SW480 (cell line): ENCODE results near the gene CLBA1.

Experiments
- DNase-seq: peaks from one replicate; pipeline ENCODE4 v3.0.0-alpha.2; 2016; ENCODE audit warnings: low spot score

Gene CLBA1

DNA sequence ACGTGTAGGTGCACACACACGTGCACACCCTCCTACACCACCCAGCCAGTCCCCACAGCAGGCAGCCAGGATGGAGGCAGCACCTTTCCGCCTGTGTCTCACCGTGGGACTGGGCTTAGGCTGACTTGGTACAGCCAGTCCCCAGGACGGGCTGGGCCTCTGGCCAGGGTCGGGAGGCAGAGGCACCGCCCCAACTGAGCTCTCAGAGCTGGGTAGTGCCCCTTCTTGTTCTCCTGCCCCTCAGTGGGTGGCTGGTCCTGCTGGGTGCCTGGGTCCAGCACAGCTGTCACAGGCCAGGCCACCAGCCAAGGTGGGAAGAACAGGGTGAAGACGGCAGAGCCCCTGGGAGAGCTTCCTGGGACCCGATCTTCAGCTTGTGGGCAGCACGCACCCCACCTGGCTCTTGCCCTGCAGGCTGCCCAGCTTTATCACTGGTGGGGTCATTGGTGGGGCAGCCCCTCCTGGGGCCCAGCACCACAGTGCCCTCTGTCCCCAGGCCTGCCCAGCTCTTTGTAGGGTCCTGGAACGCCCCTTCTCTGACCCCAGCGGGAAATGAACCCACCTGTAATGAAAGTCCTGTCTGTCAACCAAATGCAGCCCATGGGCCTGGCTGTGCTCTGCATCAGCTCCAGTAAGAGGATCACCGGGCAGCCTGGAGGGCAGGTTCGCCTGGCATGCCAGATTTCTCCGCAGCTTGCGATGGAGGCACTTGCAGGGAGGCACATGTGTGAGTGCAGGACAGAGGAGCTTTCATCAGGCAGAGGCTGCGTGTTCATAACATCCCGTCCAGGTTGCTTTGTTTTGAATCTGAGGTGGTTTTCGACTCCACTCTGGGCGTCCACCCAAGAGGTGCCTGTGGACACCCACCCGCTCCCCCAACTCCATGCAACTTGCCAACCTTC, 20.6 kb downstream of the CLBA1 start:
- DNase-seq = no peak

DNA sequence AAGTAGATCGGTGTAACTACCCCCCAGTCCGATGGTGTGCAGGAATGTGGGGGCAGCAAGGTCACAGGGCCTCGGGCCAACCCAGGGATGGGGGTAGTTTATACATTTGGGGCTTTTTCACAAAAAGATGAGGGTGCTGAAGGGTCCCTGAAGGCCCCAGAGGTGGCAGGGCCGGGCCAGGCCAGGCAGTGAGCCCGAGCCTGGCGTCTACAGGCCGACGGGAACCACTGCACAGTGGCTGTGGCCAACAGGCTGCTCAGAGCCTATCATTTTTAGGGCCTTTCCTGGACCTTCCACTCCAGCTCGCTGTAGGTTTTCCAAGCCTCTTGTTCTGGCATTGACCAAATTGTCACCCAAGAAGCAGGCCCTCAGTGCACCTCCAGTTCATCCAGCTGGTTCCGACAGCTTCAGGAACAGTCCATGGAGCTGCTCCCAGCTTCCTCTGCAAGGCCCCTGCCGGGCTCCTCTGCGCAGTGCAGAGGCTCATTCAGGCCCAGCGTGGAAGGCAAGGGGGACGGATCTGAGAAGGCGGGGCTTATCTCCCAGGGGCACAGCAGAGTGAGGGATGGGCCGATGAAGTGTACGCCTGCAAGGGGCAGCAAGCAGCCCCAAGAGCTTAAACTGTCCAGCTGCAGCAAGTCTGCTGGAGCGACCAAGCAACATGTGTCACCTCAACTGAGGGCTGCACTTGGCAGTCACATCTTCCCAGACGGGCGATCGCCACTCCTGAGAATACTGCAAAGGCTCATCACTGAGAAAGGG, 21.4 kb downstream of the CLBA1 start:
- no peak for DNase-seq

DNA sequence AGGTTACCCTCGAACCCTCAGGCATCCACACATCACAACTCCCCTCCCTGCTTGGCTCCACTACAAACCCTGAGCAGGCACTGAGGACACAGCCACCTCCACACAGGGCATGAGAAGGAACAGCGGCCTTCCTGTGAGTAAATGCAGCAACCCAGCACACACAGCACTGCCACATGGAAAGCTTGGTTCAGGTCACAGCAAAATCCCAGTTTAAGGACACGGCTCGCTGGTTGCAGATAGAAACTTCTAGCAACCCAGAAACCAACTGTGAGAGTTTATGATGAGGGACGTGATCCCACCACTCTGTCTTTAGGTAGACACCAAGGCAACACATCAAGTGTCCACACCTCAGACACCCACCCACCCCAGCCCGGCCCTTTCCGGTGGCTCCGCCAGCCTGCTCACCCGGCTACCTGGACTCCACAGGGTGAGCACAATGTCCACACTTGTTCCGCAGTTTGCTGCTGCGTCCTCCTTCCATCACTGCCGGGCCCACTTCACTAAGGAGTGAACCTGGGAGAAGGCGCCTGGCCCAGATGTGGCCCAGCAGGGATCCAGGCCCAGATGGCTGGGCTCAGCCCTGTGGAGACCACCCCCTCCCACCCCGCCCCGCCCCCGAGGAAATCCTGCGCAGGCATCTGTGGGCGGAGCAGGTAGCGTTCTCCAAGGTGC, 22.1 kb downstream of the CLBA1 start:
- no peak for DNase-seq

DNA sequence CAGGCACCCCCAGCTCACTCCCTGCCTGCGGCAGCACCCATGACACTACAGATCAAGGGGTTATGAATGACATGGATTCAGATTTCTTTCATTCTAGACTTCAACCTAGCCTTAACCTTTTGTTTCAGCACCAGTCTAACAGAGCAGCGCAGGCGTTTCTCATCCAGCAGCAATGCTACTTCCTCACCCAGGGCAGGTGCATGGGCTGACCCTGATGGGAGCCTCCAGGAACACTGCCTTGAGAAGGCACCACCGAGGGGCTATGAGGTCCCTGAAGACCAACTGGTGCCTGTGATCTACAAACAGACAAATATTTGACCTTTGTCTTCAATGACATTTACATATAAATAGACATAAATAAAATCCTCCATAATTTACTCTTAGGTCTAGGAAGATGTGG, 24.5 kb downstream of the CLBA1 start:
- no peak for DNase-seq

DNA sequence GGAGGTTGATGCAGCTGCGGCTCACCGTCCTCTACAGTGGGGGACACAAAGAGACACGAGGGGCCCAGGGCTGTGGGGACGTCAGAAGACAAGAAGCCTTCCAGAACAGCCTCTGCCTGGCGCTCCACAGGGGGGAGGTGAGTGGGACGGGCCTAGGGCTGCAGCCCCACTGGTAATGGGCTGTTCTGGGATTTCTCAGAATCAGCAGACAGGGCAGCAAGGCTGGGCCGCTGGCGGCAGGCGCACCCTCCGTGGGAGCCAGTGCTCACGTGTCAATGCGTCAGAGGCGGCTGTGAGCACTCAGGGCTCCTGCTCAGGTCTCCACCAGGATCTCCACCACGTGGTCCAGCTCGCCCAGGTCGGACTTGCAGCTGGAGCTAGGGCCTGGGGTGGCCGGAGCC, 25.3 kb downstream of the CLBA1 start:
- DNase-seq = no peak

DNA sequence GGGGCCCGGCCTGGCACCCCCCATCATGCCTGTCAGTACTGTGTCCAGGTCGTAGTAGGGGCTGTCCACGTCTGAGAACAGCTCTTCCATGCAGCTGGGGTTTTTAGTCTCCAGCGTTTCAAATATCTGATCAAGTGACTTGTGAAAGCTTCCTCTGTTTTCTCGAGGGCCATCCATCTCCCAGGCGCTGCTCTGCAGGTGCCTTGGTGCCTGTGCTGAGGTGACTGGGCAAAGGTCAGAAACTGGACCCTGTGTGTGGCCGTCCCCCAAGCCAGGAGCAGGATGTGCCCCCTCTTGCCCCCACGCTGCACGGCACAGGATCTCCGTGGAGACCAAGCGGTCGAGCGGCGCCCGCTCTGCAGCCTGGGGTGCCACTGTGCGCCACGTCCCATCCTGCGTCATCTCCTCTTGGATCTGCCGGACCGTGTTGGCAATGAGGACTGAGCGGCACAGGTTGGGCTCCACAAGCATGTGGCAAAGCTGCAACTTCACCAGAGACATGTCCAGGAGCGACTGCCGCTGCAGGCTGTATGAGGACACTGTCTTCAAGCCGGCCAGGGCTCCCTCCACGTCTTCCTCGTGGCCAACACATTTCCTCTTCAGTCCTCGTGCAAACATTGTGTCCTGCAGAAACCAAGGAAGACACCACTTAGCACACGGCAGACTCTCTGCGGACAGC, 25.9 kb downstream of the CLBA1 start:
- no peak for DNase-seq

DNA sequence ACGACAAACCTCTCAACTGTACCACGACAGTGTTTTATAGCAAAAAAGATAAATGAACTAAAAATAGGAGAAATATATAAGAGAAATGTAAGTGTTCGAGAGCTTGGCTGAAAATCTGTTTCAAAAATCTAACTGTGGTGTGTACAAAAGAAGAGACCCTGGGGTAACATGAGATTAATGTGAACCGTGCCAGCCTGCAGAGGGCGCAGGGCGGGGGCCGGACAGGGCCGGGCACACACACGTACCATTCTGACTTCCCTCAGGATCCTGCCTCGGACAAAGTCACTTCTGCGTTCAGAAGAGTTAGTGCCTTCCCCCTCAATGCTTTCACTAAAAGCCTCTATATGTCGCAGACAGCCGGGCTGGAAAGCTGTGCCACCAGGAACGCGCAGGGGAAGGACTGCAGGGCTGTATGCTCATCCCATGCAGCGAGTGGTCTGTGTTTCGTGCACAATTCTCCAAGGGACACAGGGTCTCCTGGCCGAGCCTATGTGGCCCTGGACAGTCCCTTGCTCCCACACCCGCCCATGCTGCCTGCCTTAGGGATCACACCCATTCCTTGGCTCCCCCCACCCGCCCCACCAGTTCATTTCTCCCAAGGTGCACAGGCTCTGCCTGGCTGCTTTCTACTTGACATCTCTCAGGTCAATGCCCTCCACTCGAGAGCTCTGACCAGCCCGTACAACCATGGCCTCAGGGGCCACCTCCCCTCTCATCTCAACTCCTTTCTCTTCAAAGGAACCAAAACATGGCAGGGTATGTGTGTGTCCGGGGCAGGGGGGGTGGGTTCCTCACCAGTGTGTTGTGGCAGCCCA, 26.8 kb downstream of the CLBA1 start:
- DNase-seq = no peak

DNA sequence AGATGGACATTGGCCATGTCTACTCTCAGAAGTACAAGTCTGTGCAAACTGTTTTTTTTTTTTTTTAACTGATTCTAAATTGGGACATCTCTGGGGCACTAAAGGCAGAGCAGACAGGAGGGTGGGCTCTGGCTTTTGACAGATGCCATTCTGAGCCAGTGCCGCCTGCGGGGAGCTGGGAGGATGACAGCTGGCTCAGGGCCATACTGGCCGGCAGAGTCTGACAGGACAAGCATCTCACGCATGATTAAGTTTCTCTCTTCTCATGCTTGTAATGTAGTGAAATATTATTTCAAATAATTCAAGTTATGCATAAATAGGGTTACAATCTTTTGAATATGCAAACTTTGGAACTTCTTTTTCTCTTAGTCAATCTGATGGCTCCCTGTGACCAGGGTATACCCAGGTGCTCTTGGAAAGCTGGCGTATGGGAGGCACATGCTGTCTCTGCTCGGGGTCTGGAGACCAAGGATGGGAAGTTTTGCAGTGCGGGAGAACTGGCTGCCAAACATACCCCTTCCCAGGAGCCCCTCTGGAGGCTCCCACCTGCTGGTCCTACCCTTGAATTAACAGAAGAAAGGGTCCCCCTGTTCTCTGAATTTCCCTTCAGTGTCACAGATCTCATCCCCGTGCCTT, 27.7 kb downstream of the CLBA1 start:
- DNase-seq = no peak

DNA sequence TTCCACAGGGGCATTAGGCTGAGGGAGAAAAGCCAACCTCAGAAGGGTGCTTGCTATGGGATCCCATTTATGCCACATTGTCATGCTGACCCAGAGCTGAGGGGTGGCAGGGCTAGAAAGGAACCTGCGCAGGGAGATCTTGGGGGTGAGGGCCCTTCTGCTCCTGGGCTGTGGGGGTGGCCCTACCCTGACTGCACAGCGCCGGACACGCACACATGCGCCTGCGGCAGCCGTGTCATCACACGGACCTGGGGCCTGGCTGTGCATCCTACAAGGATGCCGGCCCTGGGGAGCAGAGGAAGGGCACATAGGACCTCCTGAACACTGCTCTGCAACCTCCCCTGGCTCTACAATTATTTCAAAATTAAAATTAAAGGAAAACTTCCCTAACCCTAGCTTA, 28.4 kb downstream of the CLBA1 start:
- no peak for DNase-seq

DNA sequence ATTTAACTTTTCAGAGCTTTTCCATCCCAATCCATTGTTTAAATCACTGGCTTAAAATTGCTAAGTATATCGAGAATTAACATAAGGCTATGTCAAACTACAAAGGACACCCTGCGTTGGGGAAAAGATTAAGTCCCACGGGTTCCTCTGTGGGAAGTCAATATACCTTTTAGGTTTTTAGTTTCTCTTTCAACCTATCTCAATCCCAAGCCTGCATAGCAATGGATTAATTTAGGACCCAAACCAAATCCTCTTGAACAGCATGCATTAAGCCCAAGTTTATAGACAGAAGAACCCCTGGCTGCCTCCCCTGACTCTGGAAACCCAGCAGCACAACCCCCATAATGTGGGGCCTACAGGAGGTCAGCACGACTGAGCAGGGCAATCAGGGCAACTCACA, 29.0 kb downstream of the CLBA1 start:
- no peak for DNase-seq

DNA sequence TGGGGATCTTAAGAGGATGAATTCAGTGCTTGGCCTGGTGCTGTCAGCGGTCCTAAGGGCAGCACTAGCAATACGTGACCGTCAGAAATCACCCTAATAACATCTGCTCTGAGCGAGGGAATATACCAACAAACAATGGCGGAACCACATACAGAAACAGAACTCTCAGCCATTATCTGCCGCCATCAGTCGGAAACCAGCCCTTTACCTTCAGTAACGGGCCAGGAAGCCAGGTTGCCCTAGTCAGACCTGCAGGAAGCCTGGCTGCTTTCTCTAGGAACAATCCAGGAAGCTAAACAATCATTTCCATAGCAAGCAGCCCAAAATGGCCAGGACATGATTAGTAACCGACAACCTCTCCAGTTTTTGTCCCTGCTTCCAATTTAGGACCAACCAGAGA, 29.7 kb downstream of the CLBA1 start:
- no peak for DNase-seq

DNA sequence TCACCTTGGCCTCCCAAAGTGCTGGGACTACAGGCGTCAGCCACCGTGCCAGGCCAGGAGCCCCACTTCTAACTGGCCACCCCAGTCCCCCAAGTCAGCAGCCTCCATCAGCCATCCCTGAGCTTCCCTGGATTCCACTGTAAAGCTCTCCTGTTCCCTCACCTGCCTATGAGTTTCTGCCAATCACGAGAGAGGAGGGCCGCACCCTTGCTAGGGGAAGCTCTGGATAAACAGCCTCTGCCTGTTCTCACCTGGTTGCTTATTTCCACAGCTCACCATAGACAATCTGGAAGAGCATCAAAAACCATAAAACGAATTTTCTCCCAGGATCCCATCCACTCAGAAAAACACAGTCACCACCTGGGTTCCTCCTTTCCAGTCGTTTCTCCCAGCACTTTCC, 30.3 kb downstream of the CLBA1 start:
- no peak for DNase-seq

DNA sequence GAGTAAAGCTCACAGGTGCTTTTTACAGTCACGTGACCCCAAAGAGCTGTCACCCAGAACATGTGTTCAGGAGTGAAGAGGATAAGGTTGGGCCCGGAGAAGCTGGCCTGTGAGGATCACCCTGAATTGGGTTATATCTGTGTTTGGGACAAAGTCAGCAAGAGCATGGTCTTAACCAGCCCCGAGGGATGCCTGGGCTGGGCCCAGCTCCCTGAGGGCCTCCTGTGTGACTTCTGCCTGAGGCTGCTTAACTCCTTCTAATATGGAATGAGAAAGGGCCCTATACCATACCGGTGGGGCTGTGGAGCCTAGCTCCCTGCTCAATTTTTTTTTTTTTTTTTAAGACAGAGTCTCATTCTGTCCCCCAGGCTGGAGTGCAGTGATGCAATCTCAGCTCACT, 32.8 kb downstream of the CLBA1 start:
- DNase-seq = no peak

DNA sequence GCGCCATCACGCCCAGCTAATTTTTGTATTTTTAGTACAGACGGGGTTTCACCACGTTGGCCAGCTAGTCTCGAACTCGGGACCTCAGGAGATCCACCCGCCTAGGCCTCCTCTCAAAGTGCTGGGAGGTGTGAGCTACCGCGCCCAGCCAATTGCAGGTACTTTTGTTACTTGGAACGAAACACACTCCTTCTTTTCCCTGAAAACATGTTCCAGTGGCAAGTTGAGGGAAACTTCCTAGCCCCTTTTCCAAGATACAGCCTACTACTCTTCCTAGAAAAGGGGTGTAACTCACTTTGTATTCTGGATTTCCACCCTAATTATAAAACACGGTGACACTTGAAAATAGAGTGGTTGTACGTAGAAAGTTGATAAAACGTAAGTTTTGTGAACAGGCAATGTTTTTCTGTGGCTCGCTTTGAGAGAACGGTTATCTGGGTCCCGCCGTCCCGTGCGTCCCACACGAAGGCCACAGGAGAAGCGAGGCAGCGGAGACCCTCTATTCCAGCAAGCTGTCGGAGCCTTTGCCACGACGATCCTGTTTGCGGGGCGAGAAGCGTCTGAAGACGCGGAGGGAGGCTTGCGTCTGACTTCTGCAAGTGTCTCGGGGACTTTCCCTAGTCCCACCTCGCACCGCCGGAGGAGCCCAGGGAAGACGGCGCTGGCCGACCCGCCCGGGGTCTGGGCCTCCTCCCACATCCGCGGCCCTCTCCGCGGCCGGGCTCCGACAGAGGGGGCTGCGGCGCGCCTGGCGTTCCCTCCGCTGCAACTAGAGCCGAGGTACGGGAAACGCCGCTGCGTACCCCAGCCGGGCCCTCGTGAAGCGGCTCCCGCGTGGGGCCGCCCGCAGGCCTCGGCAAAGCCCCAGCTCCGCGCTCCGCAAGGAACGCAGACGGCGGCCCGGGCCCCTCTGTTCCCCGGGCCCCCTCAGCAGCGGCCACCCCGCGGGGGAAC, 34.5 kb downstream of the CLBA1 start:
- DNase-seq = peak; percentile 33

DNA sequence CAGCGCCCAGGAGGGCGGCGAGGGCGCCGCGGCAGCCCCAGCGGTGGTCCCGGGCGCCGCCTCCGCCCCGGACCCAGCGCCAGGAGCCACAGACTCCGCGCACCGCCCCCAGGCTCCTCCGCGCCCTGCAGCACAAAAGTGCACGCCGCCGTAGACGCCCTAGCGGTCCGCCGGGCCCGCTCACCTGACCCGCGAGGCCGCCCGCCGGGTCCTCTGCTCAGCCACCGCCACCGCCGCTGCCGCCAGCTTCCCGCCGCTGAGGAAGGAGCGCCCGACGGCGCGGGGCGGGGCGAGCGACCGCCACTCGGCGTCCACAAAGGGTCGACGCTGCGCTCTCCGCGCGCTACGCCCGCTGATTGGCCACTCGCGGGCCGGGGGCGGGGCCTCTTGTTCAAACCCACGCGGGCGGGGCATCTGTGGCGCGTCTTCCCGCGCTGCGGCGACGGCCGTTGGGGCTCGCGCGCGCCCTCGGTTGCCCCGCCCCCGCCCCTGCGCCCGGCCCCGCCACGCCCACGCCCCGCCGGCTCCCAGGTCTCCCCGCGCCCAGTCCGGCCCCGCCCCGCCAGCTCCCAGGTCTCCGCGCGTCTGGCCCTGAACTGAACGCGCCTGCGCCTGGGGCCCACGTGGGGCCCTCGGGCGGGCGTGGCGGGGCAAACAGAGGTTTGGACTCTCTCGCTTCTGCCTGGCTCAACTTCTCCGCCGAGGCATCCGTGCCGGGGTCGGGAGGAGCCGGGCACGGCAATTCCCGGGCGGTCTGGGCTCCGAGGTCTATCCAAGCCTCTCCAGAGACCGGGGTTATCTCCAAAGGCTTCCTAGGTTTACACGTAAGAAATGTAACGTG, 35.4 kb downstream of the CLBA1 start, which contains the start of gene CDCA4:
TSS of gene CDCA4 (minus strand) at position 269 of the 841 bp plus-strand sequence. CDS start 9,154 bp downstream, outside the sequence.
- peak; percentile 95 for DNase-seq

DNA sequence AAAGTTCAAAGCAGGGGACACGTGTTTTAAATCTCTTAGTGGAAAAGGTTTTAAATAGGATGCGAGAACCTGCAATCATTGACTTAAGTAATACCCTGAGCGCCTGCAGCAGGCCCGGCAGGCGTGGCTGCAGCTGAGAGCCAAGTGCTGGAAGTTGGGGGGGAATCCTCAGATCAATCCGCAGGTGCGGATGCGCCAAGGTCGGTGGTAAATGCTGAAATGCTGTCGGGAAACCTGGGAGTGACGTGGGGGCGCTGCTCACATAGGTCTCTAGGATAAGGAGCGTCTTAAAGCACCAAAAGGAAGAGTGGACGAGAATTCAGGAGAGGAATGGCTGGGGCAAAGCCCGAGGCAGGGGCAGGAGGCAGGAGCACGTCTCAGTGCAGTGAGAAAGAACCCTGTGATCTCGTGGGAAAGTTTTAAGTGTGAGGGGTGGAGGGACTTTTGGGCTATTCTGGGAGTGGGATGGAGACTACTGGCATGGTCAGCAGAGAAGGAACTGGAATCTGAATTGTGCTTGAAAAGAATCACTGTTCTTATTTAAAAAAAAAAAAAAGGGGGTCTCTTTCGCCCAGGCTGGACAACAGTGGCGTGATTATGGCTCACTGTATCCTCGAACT, 36.2 kb downstream of the CLBA1 start:
- DNase-seq = peak; percentile 84

DNA sequence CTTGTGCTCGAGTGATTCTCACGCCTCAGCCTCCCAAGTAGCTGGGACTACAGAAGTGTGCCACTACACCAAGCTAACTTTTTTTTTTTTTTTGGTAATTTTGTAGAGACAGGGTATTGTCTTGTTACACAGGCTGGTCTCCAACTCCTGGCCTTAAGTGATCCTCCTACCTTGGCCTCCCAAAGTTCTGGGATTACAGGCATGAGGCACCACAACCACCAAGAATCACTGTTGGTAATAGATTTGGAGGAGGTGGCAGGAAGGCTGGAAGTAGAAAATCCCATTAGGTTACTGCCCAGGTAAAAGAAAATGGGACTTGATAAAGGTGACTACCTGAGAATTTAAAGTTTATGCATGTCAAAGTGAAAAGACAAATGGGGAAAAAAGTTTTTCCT, 36.7 kb downstream of the CLBA1 start:
- peak; percentile 34 for DNase-seq

DNA sequence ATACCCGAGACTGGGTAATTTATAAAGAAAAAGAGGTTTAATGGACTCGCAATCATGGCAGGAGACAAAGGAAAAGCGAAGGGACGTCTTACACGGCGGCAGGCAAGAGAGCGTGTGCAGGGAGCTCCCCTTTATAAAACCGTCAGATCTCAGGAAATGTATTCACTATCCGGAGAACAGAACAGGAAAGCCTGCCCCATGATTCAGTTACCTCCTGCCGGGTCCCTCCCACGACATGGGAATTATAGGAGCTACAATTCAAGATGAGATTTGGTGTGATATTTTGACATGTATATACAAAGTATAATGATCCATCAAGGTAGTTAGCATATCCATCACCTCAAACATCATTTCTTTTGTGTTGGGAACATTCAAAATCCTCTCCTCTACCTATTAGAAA, 37.6 kb downstream of the CLBA1 start:
- DNase-seq = no peak
